Fibroblast of villous mesenchyme (primary cell): ENCODE data around the gene ZNF367. TPM values are rescaled to one million over a fixed set of nuclear protein-coding genes. Genes with fewer than 3 reads are reported as not detected.

Source experiments
- DNase-seq: peaks from one replicate; pipeline ENCODE4 v3.0.0-alpha.2; 2010; ENCODE audit warnings: low read depth
- H3K4me3 ChIP-seq: 2 replicates; pipeline ENCODE4 v1.5.1; 2011; ENCODE audit warnings: low read depth, mild to moderate bottlenecking, low read length
- total RNA-seq: library from RNA; depleted of rRNA; stranded (reverse); fragments of >200 nt; gene quantifications from 2 replicates; pipeline ENCODE4 v1.2.3, GENCODE V29; 2012
- TF ChIP-seq, protein P1 (sequence below): IDR thresholded peaks from 2 replicates; pipeline ENCODE4 v1.5.1; 2012; ENCODE audit warnings: low read depth, mild to moderate bottlenecking, low read length; ENCODE audit not compliant: insufficient read depth

The ZNF367 gene
- total RNA-seq, 1 donor = 5.6 TPM

DNA sequence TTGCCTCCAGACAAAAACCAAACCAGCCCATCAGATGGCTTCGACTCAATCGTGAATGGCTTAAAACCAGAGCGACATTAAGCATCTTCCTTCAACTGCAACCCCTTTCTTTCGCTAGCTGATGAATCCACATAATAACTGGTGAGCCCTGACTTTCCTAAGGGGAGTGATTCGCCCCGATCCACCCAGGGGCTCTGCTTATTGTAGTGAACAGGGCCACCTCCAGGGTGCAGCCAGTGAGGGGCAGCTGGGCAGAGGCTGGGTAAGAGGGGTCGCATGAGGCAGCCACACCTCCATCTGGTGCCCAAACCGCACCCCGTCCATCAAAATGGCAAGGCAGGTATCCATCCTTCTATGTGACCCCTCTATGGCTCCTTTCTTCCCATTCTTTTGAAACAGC, 72.6 kb downstream of the ZNF367 start:
- TF ChIP-seq, protein P1, sequence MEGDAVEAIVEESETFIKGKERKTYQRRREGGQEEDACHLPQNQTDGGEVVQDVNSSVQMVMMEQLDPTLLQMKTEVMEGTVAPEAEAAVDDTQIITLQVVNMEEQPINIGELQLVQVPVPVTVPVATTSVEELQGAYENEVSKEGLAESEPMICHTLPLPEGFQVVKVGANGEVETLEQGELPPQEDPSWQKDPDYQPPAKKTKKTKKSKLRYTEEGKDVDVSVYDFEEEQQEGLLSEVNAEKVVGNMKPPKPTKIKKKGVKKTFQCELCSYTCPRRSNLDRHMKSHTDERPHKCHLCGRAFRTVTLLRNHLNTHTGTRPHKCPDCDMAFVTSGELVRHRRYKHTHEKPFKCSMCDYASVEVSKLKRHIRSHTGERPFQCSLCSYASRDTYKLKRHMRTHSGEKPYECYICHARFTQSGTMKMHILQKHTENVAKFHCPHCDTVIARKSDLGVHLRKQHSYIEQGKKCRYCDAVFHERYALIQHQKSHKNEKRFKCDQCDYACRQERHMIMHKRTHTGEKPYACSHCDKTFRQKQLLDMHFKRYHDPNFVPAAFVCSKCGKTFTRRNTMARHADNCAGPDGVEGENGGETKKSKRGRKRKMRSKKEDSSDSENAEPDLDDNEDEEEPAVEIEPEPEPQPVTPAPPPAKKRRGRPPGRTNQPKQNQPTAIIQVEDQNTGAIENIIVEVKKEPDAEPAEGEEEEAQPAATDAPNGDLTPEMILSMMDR = no peak

DNA sequence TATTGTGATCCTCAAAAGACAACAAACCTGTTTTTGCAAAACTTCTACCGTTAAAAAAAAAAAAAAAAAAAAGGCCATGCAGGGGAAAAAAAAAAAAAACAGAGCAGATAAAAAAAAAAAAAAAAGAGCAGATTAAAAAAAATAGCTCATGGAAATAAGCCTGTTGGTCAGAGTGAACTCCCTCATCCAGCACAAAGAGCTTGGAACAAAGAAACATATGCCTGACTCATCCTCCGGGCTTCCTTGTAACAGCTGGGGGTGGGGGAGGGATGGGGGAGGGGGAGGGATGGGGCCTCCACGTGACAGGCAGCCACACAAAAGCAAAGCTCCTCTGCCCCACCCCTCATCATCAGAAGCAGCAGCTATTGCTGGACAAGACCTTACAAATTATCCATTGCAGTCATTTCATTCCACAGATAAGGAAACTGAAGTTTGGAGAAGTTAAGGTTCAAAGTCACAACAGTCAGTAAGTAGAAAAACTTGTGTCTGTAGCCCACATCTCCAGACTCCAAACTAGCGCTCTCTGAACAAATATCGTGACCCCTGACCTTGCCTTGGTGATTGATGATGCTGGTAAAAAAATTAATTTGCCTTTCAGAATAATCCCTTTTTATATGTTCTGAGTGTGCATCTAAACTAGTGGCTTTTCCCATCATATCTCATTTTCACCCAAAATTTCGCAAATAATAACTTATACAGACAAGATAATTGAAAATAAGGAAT, 73.6 kb downstream of the ZNF367 start:
- TF ChIP-seq, protein P1 = no peak
- no peak overlapping the region for H3K4me3 ChIP-seq

More for the DNA sequence above, 72.6 kb downstream of the ZNF367 start:
- no peak for DNase-seq
- H3K4me3 ChIP-seq = no peak overlapping the region

DNA sequence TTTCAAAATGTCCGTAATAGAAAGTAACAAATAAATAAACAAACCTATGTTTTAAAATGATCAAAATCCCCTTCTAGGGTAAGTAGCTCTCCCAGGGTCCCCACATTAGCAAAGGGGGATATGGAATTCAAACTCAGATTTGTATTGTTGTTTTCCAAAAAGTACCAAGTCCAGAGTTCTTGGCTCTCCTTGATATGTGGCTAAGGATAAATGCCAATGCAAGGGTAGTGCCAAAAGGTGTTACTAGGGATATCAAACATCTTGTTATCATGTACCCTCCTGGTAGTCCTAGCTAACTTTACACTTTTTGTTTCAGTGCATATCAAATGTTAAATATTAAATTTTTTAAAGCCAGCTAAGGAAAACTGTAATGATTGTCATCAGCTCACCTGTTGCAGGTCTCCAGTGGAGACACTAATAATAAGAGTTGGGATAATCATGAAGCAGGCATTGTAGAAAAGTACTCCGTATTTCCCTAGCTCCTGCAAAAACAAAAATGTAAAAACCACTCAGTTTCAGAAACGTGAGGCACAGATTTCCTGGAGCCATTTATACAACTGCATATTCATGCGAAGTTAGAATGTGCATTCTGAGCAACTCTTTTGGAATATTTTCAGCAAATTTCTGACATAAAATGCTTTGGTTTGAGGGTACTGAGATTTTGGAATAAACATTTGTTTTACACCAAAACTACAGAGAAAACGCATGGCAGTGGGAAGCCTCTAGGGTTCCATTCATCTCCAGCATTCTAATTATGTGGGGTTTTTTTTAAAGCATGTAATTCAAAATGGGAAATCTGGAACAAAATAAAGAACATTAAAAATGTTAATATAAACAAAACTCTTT, 74.4 kb downstream of the ZNF367 start:
- TF ChIP-seq, protein P1 = no peak
- no peak overlapping the region for H3K4me3 ChIP-seq
- DNase-seq = no peak

More for the DNA sequence above, 73.6 kb downstream of the ZNF367 start:
- peak; percentile 85 for DNase-seq

DNA sequence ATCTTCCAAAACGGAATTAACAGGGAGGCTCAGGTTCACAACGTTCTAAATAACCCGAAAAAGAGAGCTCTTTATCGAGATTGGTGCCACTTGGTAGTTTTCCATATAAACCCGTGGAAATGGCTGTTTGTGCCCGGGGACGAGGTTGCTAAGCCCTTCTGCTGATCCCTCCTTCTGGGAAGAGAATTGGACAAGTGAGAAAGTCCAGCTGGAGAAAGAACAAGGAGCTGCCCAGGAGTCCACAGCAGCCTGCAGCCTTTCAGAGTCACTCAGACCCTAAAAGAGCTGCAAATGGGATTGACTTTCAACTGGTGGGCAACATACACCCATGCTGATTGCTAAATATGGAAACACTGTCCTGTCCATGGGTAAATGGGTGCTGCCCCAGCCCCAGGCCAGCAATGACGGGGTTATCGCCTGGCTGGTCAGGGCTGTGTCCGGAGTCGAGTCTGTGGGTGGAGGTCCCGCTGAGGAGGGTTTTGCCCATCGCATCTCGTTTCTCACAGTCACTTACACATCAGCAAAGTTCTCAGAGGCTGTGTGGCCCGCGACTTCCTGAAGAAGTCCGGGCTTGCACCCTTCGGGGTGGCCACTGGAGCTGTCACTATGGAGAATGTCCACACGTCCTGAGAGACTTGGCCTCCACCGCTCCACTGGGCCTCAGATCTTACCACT, 75.5 kb downstream of the ZNF367 start:
- H3K4me3 ChIP-seq = no peak overlapping the region
- TF ChIP-seq, protein P1 = no peak
- DNase-seq = peak; percentile 80

DNA sequence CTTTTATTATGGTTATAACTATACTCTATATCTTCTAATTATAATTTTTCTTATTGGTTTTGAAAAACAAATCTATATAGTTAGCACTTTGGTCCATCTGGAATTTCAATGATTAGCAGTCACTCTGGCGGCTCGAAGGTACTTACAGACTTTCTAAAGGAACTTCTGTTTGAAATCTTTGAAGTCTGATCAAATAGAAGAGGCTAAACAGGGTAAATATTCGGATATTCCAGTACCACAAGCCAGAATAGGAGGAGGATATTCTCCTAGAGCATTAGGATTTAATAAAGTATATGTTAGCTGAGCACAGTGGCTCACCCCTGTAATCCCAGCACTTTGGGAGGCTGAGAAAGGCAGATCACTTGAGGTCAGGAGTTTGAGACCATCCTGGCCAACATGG, 77.5 kb downstream of the ZNF367 start:
- TF ChIP-seq, protein P1 = no peak
- no peak for DNase-seq
- H3K4me3 ChIP-seq = no peak overlapping the region

DNA sequence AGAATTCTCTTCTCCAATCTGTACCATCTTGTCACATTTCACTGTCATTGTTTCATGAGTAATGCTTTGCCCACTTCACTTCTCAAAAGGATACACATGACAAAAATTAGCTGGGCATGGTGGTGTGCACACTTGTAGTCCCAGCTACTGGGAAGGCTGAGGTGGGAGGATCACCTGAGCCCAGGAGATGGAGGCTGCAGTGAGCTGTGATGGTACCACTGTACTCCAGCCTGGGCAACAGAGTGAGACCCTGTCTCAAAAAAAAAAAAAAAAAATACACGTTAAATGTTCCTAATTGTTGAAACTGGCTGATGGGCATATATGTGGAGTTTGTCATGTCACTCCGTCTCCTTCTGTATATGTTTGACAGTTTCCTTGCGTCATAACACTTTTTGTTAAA, 79.9 kb downstream of the ZNF367 start:
- TF ChIP-seq, protein P1 = no peak

More for the DNA sequence above, 79.9 kb downstream of the ZNF367 start:
- no peak for DNase-seq
- H3K4me3 ChIP-seq = no peak overlapping the region

Other genes with a start within 250 kb of the ZNF367 start
- gene HSD17B3, start 116.2 kb downstream of the ZNF367 start, total RNA-seq = not detected in 2 replicates
- 14.8 and 19.0 TPM in 2 replicates for gene SLC35D2, start 34.7 kb downstream of the ZNF367 start, total RNA-seq
- 9.9 and 10.6 TPM in 2 replicates for gene HABP4, start 31.8 kb upstream of the ZNF367 start, total RNA-seq
- gene CDC14B, start 201.5 kb upstream of the ZNF367 start, total RNA-seq = 13.2 and 26.8 TPM in 2 replicates
- gene PRXL2C, start 236.9 kb upstream of the ZNF367 start, total RNA-seq = 15.5 and 21.6 TPM in 2 replicates